NCI-H146 treated with DMSO at 0.1 percent for 48 hours (cell line): ENCODE results near the gene NSD1.
"Not testable (repeated sequence)": the region's sequence is repeated elsewhere in the genome, so short reads cannot be mapped to it uniquely, and the experiment has no call there.

ENCODE experiments used
- DNase-seq: peaks from one replicate; lab custom pipeline; 2025; ENCODE audit not compliant: unreplicated experiment; lab: John Stamatoyannopoulos, UW

NSD1 gene

GRCh38 chr5:177123789-177124485 lies 9.6 kb upstream of the NSD1 start:
- DNase-seq, result no peak

DNA sequence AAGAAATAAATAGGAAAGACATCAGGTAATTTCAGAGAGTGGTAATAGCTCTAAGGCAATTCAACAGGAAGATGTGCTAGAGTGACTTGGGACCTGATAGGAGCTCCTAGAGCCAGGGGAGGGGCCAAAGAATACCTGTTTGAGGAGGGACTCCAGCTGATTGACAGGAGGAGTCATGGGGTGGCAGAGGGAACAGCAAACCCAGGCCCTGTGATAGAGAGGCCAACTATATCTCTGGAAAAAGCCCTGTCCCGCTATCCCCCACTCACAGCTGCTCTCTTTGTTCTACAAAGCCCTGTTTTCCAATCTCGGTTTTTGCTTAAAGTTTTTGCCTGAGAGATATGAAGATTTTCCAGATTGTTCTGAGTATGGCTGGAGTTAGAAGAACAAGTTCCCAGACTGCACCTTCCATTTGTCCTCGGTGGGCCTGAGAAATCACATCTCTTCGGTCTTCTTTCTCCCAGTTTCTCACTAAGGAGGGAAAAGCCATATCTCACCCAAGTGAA lies 9.0 kb upstream of the NSD1 start:
- no peak for DNase-seq

DNA sequence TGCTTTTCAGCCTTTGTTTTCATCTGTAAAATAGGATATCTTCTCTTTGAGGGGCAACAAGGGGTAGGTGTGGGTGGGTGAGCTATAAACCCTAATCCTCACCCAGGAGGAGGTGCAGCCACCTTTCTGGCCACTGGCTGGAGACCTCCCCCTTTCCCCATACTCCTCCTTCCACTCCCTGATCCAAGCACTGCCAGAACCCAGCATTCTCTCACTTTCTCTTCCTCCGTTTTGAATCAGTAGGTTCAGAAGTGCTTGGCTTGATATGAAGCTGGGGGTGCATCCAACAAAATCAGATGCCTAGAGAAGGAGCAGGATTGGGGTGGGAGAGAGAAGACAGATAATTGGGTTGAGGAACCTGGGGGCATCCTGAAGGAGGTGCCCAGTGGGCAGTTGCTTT lies 6.8 kb upstream of the NSD1 start:
- no peak for DNase-seq

DNA sequence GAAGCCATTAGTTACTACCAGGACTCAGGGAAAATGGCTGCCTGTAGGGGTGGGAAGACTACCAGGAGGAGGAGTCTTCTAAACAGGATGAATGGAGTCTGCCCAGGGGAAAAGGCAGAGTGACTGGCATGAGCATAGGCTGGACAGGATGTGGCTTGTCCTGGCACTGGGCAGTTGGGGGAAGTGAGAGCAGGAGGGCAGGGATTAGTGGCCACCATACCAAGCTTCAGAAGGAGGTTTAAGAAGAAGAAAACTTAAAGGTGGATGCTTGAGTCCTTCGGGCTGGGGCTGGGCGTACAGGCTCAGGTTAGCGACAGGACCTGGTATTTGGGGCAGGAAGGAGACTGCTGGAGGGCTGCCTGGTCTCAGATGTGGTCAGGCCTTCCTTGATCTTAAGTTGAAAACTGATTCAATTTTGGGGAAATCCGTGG lies 5.0 kb upstream of the NSD1 start:
- no peak for DNase-seq

DNA sequence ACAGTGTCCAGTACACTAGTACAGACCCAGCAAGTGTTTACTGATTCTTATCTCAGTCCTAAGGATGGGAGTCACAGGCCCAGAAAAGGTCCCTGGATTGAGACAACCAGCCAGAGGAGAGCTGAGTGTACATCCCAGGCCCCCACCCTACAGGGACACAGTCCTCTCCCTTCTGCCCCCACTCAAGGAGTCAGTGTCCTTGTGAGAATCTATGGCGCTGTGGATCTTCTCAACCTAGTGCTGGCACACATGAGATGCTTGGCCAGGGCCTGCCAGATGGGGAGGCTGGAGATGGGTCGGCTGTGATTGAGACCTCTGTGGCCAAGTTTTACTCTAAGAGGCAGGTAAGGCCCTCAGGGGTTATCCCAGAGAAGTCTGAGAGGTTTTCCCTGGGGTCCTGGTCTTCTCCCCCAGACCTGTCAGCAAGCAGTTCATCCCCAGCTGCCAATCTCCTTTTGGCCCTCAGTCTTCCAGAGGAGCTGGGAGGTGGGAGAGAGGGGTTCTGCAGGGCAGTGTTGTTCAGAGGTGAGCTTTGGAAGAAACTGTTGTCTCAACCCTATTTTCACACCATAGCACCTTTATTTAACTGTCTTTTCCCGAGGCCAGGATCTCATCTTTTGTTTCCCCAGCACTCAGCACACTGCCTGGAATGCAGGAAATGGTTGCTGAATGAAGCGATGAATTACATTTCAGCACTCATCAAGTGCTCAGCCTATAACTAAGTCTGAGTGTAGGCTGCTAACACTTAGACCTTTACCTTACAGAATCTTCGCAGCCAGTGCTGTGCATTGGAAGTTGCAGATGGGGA lies 3.2 kb upstream of the NSD1 start:
- no peak for DNase-seq

DNA sequence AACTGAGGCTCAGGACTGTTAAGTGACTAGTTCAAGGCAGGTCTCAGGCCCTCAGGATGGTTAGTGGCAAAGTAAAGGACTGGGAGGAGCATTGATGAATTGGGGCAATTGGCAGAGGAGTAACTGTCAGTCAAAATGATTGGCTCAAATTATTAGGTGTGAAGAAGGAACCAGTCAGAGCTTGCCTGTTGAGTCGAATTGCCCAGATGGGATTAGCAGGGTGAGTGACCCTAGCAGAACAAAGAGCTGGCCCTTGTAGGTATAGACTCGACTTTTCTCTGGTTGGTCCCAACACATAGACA lies 2.6 kb upstream of the NSD1 start:
- DNase-seq, result no peak

GRCh38 chr5:177131352-177132135 lies 2.0 kb upstream of the NSD1 start:
- no peak for DNase-seq

- DNase-seq, result no peak
Observed at GRCh38 chr5:177132136-177133095, 1.2 kb upstream of the NSD1 start.

DNA sequence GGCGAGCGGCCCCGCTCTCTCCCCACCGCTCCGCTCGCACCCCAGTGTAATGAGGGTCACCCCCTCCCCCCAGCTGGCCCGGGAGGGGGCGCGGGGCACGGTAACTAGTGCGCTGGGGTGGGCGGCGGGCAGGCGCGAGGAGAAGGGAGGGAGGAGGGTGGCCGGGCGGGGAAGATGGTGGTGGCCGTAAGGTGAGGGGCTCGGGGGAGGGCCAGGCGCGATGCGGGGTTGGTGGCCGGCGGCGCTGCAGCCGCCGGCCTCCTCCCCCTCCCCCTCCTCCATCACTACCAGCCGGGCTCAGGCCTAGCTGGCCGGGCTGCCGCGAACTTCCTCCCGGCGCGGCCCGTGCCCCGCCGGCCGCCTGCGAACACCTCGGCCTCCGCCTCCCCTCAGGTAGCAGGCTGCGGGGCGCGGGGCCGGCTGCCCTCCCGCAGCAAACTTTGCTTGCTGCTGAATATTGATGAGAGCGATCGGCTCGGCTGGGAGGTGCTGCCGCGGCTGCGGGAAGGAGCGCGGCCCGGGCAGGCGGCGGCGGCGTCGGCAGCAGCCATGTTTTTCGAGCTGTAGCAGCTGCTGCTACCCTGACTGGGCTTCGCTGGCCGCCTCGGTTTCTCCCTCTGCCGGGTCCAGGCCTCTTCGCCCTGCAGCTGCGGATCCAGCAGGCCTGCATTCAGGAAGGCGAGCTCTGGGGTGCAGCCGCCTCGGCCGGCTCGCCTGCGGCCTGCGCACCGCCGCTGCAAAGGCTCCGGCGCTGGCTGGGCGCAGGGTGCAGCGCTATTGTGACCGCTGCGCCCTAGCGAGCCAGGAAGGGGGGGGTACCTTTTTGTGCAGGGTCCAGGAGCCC lies 502 bp downstream of the NSD1 start:
- DNase-seq, result no peak

- DNase-seq, result no peak
Observed at GRCh38 chr5:177134697-177135225, 1.2 kb downstream of the NSD1 start.

- no peak for DNase-seq
Observed at GRCh38 chr5:177140312-177140711, 6.7 kb downstream of the NSD1 start.

- no peak for DNase-seq
Observed at GRCh38 chr5:177141496-177141895, 7.9 kb downstream of the NSD1 start.

- no peak for DNase-seq
Observed at GRCh38 chr5:177142098-177142611, 8.6 kb downstream of the NSD1 start.

GRCh38 chr5:177142778-177143177 lies 9.2 kb downstream of the NSD1 start:
- DNase-seq, result no peak

DNA sequence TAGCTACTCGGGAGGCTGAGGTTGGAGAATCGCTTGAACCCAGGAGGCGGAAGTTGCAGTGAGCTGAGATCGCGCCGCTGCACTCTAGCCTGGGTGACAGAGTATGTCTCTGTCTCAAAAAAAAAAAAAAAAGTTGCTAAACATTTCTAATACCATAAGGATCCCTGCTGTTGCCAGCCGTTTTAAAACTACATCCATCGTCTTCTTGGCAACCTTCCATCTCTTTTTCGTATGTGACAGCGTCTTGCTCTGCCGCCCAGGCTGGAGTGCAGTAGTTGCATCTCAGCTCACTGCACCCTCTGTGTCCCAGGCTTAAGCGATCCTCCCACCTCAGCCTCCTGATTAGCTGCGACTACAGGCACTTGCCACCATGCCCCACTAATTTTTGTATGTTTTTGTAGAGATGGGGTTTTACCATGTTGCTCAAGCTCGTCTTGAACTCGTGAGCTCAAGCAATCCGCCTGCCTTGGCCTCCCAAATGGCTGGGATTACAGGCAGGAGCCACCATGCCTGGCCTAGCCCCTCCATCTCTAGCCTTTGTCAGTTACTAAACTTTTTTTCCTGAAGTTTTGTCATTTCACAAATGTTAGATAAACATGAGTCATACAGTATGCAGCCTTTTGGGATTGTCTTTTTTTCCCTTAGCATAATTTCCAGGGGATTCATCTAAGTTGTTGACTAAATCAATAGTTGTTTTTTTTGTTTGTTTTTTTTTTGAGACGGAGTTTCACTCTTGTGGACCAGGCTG lies 13.5 kb downstream of the NSD1 start:
- DNase-seq, result no peak

- not testable (repeated sequence) for DNase-seq
Observed at GRCh38 chr5:177150061-177150460, 16.5 kb downstream of the NSD1 start.

GRCh38 chr5:177154003-177154643 lies 20.6 kb downstream of the NSD1 start:
- DNase-seq, result no peak

- no peak for DNase-seq
Observed at GRCh38 chr5:177162379-177162778, 28.8 kb downstream of the NSD1 start.
